NCI-H748 (cell line): Measurements from ENCODE around the gene MAGI2.
A peak's percentile ranks its signal among the peaks of the same experiment; 100 is the strongest.
"Not testable (repeated sequence)": the region's sequence is repeated elsewhere in the genome, so short reads cannot be mapped to it uniquely, and the experiment has no call there.

ENCODE experiments used
- DNase-seq: peaks from one replicate; lab custom pipeline; 2025; ENCODE audit not compliant: unreplicated experiment; lab: John Stamatoyannopoulos, UW

MAGI2 gene

DNA sequence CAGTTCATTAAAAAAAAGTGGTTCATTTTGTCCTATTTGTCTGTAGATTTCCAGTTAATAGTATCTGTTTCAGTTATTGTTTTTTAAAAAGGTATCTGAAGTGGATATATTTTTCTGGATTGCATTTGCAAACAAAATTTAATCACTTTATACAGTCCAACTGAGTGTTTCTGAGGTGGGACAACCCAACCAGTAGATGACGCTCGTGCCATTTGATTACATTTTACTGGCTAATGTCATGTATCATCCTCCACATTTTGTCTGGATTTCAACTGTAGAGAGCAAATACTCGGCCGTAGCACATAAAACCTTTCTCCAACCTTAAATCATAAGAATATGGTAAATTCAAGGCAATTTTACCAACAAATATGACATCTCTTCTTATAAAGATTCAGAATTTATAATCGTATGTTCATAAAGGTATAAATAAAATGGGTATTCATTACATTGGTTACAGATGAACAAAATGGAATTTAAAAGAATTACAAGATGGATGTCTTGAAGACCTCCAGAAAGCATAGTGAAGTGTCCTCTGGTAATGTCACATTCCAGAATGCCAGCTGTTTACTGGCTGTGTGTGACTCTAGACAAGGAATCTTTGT is 865.9 kb downstream of the MAGI2 start:
- DNase-seq, result peak; percentile 76

DNA sequence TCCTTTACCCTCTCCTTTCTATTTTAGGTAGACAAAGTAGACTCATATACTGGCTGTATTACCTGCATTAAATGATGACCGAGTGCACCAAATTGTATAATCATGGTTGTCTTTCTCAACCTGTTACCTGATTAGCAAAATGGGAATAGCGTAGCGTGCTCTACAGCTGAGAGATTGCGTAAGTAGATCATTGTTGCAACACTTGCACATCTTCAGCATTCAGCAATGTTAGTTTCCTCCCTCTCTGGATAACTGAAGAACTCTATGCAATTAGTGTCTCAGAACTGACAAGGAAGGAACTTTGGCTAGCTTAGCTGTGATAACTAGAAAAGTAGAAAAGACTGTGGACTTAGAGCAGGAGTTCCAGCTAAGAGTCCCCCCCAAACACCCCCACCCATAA is 867.5 kb downstream of the MAGI2 start:
- DNase-seq, result no peak

DNA sequence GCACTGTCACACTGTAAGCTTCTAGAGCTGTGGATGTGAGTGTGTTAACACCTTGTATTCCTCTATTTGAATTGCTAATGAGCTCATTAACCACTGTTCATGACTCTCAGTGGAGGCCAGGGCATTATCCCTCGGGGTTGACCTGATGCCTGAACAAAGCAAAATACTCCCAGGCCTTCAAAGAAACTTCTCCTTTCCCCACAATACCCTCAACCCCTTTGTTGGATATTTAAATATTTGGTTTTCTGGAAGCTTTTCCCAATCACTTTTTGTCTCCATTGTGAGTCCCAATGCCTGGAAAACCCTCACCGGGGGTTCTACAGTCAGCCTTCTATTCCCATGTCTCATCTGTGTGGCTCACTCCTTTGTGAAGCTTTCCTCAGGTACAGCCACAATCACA is 874.8 kb downstream of the MAGI2 start:
- no peak for DNase-seq

DNA sequence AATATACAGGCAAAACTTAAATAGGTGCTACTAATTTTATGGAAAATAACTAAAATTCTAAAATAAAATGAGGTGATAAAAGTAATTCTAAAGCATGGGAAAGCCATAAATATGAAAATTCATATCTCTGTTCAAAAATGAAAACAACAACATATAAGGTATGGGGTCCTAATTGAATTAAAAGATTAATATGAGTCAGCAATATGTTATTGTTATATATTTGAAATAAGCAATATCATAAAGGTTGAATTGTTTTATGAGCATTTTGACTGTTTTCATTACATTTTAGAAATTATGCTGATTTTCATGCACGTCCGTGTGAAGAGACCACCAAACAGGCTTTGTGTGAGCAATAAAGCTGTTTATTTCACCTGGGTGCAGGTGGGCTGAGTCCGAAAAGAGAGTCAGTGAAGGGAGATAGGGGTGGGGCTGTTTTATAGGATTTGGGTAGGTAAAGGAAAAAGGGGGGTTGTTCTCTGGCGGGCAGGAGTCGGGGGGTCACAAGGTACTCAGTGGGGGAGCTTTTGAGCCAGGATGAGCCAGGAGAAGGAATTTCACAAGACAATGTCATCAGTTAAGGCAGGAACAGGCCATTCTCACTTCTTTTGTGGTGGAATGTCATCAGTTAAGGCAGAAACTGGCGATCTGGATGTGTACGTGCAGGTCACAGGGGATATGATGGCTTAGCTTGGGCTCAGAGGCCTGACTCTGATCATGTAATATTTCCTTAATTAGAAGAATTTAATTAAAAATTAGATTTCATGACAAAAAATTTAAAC is 876.1 kb downstream of the MAGI2 start:
- not testable (repeated sequence) for DNase-seq

DNA sequence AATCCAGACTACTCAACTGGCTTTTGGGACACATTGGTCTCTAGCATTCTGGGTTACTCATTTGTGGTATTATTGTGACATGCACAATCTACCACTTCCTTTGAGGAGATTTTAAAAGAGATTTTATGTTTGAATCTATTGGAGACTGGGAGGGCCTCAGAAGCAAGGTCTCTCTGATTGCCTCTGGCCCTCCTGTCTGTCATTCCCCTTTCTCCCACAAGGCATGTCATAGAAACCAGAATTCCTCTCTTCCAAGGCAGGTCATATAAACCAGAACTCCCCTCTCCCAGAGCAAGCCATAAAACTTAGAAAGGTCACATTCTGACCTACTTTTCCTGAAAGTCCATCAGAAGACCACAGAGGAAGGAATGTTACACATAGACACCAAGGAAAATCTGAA is 877.2 kb downstream of the MAGI2 start:
- no peak for DNase-seq

DNA sequence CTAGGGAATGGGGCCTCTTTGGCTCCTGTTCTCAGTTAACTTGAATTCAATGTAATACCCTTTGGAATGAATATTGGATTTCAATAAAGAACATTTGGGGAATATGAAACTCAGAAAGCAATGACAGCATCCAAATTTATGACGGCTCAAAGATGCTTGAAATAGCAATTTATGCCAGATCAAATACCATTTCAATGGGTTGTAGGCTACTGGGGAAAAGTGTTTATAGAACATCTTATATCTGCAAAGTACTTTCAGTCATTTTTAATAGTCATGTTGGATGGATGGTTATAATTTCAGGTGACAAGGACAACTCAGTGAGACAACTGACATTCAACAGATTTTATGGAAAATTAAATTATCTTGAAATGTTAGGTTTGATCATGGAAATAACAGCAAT is 882.2 kb downstream of the MAGI2 start:
- DNase-seq, result no peak

DNA sequence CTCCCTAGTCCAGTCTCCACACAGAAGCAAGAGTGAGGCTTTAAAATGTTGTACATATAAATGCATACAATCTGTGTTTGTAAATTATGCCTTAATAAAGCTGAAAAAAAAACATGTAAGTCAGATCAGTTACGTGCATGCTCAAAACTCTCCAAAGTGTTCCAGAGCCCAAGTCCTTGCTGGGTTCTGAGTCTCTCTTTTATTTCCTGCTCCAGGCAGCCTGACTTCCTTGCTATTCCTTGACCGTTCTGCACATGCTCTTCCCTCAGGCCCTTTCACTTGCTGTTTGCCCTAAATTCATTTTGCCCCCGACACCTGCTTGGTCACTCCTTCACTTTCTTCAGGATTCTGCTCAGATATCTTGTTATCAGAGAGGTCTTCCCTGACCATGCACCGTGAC is 884.8 kb downstream of the MAGI2 start:
- DNase-seq, result no peak

DNA sequence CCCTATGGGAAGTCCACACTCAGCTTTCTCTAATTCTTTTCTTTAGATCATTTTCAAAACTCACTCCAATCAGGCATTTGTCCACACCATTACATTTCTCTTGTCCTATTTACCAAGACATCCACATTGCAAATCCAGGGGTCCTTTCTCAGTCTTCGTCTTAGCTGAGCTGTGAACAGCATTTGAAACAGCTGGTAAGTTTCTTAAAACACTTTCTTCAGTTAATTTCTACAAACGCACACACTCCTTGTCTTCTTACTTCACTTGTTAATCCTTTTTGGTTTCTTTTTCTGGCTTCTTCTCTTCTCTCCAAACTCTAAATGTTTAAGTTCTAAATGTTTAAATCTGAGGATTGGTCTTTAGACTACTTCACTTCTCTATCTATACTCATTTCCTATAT is 885.6 kb downstream of the MAGI2 start:
- DNase-seq, result no peak

DNA sequence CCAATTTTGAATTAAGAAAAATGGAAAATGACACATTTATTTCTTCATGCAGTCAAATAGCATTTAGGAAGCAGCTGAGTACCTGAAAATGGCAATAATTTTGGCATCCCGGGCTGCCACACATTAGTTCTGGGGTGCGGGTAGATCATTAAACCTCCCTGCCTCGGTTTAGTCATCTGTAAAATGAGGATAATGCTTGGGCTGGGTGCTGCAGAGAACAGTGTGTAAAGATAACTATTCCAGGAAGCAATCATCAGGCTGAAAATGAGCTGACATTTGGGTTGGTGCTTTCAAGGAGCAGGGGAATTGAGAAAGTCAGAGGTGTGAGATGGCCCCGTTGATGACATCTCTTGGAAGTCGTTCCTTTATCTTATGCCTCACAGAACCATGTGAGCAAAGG is 887.7 kb downstream of the MAGI2 start:
- no peak for DNase-seq

DNA sequence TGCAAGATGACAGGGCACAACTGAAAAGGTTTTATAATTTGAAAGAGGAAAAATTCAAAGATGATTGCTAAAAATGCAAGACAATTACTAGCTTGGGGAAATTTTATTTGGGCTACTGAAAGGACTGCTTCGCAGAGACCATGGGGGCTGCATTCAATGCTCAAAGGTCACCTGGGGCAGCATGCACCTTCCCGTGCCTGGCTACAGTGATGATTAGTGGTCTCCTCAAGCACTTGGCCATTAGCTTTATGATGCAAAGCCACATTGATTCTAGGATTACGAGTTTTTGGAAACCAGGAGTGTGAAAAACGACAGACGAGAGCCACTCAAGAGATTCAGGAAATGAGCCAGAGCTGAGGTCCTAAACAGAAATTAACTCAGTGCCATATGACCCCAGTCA is 890.3 kb downstream of the MAGI2 start:
- peak; percentile 27 for DNase-seq

DNA sequence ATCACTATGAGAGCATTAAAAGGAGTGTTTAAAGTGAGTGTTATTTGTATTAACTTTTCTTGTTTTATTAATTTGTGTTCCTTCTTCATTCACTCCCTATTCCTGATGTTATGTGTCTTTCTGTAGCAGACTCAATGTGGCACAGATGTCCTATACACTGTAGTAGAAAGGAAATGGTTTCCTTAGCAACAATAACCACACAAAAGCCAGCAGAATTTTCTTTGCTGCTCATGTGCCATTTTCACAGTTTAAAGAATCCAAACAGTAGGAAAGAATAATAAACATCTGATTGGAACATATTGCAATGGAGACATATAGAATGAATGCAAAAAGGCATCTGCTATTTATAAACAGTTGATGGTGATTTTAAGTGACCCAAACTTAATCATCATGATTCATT is 891.3 kb downstream of the MAGI2 start:
- peak; percentile 70 for DNase-seq

DNA sequence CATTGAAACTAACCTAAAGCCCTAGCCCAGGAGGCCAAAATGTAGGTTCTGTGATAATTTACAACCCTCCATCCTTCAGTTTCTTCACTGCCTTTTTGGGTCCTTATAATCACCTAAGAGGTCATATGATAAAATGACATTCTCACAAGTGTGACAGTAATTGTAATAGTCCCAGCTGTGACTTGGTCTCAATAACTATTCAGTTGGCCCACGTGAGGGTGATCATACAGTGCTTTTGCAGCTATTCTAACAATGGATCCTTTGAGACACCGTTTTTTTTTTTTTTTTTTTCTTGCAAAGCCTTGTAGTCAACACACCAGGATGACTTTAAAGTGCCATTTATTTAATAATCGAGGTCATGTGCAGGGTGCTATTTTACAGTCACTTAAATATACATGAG is 894.9 kb downstream of the MAGI2 start:
- peak; percentile 6 for DNase-seq

DNA sequence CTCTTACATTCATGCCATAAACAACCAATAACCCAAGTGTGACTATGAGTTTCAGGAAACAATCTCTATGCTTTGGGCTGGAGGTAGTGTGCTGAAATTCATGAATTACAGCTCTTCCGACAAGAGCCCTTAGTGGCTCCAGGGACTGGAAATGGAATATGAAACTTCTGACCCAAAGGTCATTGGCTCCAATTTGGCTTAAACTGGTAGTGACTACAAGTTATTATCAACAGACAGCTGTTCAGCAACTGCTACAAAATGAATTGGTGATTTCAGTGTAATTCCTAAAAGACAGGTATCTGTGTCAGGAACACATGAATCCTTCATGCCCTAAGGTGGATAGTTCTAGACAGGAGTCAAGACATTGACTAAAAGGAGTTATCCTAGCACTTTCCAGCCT is 909.5 kb downstream of the MAGI2 start:
- DNase-seq, result no peak

DNA sequence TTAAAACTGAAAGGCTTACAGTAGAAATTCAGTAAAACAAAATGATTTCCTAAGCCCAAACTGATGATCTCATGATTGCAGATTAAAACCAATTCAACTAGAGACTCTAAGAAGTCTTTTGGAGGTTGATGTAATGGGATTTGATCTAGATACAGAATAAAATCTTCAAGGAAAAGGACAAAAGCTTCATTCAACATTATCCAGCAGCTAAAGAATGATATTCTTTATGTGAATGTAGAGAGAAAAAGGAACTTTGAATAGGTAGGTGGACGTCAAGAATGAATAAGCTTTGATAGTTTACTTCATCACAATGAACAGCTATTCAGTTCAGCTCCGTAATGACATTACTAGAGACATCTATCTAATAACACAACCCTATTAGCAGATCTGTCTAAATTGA is 910.5 kb downstream of the MAGI2 start:
- no peak for DNase-seq

DNA sequence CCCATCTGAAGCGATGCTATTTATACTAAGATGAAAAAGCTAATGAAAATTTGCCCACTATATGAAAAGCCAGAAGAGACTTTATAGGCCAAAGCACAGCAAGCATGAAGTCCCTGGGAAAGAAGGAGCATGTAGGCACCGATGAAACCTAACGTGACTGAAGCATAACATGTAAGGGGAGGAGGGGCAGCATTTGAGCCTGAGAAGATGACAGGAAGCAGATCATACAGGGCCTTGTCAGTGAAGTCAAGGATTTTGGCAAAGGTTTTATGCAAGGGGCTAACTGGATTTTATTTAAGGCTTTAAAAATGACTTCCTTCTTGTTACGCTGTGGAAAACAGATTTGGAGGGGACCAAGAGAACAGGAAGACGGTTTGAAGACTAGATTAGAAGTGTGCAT is 910.9 kb downstream of the MAGI2 start:
- DNase-seq, result no peak

DNA sequence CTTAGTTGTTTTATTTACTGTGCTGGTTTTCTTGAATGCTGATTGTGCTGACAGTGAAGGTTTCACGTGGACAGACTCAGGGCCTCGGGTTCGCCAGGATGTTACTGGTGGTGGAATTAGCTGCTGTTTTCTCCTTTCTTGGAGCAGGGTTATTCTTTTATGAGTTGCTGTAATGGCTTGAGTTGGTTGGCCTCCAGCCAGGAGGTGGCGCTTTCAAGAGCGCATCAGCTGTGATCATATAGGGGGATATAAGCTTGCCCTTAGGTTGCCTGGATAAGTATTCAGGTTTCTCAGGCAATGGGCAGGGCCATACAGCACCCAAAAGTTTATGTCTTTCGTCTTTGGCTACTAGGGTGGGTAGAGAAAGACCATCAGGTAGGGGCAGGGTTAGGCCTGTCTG is 913.6 kb downstream of the MAGI2 start:
- no peak for DNase-seq

DNA sequence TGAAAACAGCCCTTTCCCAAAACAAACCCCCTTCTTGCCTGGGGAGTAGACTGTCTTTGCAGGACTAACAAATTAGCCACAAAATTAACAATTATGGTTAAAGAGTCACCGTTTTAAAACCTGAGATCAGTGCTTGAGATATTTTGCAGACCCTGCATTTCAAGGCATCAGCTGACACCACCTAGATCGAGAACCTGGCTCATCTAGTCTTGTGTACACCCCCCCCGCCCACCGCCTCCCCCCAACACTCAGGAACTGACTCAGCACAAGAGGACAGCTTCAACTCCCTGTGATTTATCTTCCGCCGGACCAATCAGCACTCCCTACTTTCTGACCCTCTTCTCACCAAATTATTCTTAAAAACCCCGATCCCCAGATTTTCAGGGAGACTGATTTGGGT is 917.8 kb downstream of the MAGI2 start:
- DNase-seq, result no peak

DNA sequence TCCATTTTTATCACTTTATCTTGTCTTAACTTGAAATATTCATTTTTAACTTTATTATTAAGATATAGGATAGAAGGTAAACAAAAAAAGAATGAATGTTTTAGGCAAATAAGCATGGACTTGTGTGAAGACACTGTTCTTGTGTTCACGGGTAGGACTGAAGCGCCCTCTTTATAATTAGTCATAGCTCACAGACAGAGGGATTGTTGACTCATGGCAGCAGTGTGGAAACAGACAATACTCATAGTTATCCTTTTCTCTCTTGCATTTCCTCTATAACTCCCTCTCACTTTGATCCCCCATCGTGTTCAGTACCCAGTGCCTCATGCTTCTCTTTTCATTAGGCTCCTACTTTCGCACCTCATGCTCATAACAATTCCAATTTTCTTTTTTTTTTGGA is 923.1 kb downstream of the MAGI2 start:
- DNase-seq, result peak; percentile 79

DNA sequence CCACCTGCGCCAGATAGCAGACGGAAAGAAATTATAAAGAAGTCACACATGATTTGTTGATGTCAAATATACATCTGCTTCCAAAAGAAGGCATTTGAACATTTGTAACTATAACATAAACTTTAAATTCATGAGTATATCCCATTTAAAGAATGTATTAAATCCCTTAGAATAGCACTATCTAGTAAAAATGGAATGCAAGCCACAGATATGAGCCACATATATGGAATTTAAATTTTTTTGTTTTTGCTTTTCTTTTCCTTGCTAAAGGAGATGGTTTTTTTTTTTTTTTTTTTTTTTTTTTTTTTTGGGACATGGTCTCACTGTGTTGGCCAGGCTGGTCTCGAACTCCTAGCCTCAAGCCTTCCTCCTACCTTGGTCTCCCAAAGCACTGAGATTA is 924.1 kb downstream of the MAGI2 start:
- DNase-seq, result no peak

DNA sequence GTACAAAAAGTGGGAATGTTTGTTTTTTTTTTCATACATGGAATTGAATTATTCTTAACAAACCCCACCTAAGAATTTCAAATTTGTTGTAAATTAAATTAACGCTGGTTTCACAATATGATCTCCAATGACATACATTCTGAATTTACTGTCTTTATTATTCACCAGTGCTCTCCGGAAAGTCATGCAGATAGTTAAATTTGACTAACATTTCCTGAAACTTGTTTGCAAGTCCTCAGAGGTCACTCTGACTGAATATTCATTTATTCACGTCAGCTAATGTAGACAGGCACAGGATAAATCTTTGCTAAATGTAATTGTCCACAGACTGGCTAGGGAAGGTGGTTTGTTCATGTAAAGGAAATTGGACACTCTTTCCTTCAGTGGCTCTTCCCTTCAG is 924.5 kb downstream of the MAGI2 start:
- no peak for DNase-seq

DNA sequence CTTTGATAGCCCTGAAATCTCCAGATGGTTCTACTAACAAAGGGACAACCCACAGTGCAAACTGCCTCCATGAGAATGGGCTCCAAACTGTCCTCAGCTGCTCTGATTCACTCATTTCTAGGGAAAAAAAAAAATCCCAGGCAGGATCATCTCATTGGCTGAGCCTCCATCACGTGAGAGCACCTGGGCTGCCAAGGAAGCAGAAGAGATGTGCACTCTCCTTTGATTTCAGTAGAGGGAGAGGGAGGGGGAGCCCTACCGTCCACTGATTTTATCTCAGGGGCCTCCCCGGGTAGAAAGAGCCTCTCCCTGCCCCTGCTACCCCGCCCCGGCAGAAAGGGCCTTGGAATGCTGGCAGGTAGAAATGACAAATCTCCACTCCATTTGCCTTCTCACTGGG is 929.5 kb downstream of the MAGI2 start:
- DNase-seq, result no peak

DNA sequence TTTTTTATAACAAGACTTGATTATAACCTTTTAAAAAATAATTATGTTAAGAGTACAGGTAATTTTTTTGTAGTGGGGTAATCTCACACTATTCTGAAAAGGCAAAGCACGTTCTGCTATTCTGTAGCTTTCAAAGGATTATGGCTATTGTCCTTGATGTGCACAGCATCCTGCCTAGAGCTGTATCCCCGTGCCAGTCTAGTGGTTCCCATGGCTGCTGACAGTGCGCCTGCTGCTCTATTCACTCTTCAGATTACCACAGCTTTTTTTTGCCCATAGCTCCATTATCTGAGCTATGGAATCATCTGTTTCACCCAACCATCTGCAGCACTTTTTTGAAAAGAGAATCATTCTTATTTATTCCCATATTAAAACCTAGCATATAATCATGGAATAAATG is 931.5 kb downstream of the MAGI2 start:
- DNase-seq, result no peak

DNA sequence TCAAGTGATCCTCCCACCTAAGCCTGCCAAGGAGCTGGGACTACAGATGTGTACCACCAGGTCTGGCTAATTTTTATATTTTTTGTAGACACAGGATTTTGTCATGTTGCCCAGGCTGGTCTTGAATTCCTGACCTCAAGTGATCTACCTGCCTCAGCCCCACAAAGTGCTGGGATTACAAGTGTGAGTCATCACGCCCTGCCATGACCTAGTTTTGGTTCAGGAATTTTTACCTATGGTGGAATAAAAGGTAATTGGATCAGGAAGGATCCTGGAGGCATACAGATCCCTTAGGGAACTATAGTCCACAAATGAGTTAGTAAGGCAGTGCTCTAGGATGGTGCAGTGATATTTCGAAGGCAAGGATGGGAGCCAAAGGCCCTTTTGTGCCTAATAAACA is 937.0 kb downstream of the MAGI2 start:
- DNase-seq, result no peak
